GM18498 (cell line): ENCODE measurements around the gene RPL6.
A peak's percentile ranks its signal among the peaks of the same experiment; 100 is the strongest.
"Not testable (repeated sequence)": the region's sequence is repeated elsewhere in the genome, so short reads cannot be mapped to it uniquely, and the experiment has no call there.

Source experiments
- ATAC-seq: cut with Tn5 transposase; IDR thresholded peaks from one replicate; pipeline ENCODE4 v1.9.1; 2021; ENCODE audit warnings: mild to moderate bottlenecking, moderate library complexity; ENCODE audit not compliant: unreplicated experiment

The RPL6 gene

GRCh38 chr12:112409064-112409905, at the start of gene RPL6:
Gene RPL6 (minus strand): TSS chr12:112409605. CDS start chr12:112408656, 949 bp downstream.
- peak; percentile 85 for ATAC-seq

GRCh38 chr12:112458751-112459150, 49.3 kb upstream of the RPL6 start:
- ATAC-seq: no peak

GRCh38 chr12:112458330-112458729, 48.9 kb upstream of the RPL6 start:
- ATAC-seq: no peak

- ATAC-seq: not testable (repeated sequence)
Measured at GRCh38 chr12:112457142-112457541, 47.7 kb upstream of the RPL6 start.

- ATAC-seq: no peak
Measured at GRCh38 chr12:112456029-112456428, 46.6 kb upstream of the RPL6 start.

GRCh38 chr12:112450725-112451124, 41.3 kb upstream of the RPL6 start:
- no peak for ATAC-seq

- not testable (repeated sequence) for ATAC-seq
Measured at GRCh38 chr12:112448165-112448564, 38.8 kb upstream of the RPL6 start.

- no peak for ATAC-seq
Measured at GRCh38 chr12:112447106-112447505, 37.7 kb upstream of the RPL6 start.

- no peak for ATAC-seq
Measured at GRCh38 chr12:112446008-112446725, 36.8 kb upstream of the RPL6 start.

- no peak for ATAC-seq
Measured at GRCh38 chr12:112443916-112444315, 34.5 kb upstream of the RPL6 start.

GRCh38 chr12:112440653-112441052, 31.2 kb upstream of the RPL6 start:
- not testable (repeated sequence) for ATAC-seq

GRCh38 chr12:112439769-112440168, 30.4 kb upstream of the RPL6 start:
- no peak for ATAC-seq

- ATAC-seq: not testable (repeated sequence)
Measured at GRCh38 chr12:112438645-112439044, 29.2 kb upstream of the RPL6 start.

GRCh38 chr12:112433551-112433950, 24.1 kb upstream of the RPL6 start:
- ATAC-seq: no peak

GRCh38 chr12:112431965-112432364, 22.6 kb upstream of the RPL6 start:
- no peak for ATAC-seq

GRCh38 chr12:112430929-112431328, 21.5 kb upstream of the RPL6 start:
- ATAC-seq: no peak

- no peak for ATAC-seq
Measured at GRCh38 chr12:112427760-112428159, 18.4 kb upstream of the RPL6 start.

GRCh38 chr12:112425582-112426382, 16.4 kb upstream of the RPL6 start:
- no peak for ATAC-seq

- ATAC-seq: no peak
Measured at GRCh38 chr12:112424126-112424525, 14.7 kb upstream of the RPL6 start.

- no peak for ATAC-seq
Measured at GRCh38 chr12:112422531-112422930, 13.1 kb upstream of the RPL6 start.

- no peak for ATAC-seq
Measured at GRCh38 chr12:112421363-112421762, 12.0 kb upstream of the RPL6 start.
